Colonic mucosa (tissue), 4 donors: Measurements from ENCODE around the gene IFT22. TPM values are rescaled to one million over a fixed set of nuclear protein-coding genes. Genes with fewer than 3 reads are reported as not detected.

Experiments
- DNase-seq: peaks from one replicate; pipeline ENCODE4 v3.0.0-alpha.2; 2020
- H3K27ac ChIP-seq: fragments of 200-600 bp; one replicate; pipeline ENCODE4 v1.8.0; 2021
- H3K27me3 ChIP-seq: fragments of 200-600 bp; one replicate; pipeline ENCODE4 v1.8.0; 2021
- H3K36me3 ChIP-seq: fragments of 200-600 bp; one replicate; pipeline ENCODE4 v1.8.0; 2021
- H3K4me1 ChIP-seq: fragments of 200-600 bp; one replicate; pipeline ENCODE4 v1.8.0; 2021; ENCODE audit warnings: mild to moderate bottlenecking
- H3K4me3 ChIP-seq: fragments of 200-600 bp; one replicate; pipeline ENCODE4 v1.8.0; 2021
- H3K9ac ChIP-seq, 2 donors: one replicate each; pipeline ENCODE4 v1.7.0; 2013; ENCODE audit warnings: control low read depth in 2 of 2, low read depth in 2 of 2, low read length in 2 of 2
- H3K9me3 ChIP-seq: fragments of 200-600 bp; one replicate; pipeline ENCODE4 v1.8.0; 2021
- CTCF ChIP-seq: fragments of 200-600 bp; IDR thresholded peaks from one replicate; pipeline ENCODE4 v1.8.0; 2022; ENCODE audit warnings: antibody characterized with exemption, mild to moderate bottlenecking
- intact Hi-C: fragments of 100-400 bp; cut with DNase I; formaldehyde crosslinking; loops from one replicate; pipeline ENCODE4 v1.14.1; 2022
- total RNA-seq, 2 donors: library from RNA; stranded (reverse); fragmentation: NEBNext Ultra II Directional in 1 of 2; extraction: Animal tissue kit (Norgen Biotek cat#: 25700) in 1 of 2; gene quantifications; one replicate each; pipeline ENCODE4 v1.2.1, GENCODE V29; 2021
- donor health status: healthy.
- donor health status: DM: no; HTN: no; CAD: no.
- donor health status: DM: no; HTN: no; CAD: no.

IFT22 gene
- total RNA-seq, 2 donors from 2014 or later = 11.3 to 12.9 TPM

GRCh38 chr7:101303102-101303701 is 18.4 kb downstream of the IFT22 start:
- DNase-seq = no peak
- no peak for TF ChIP-seq CTCF
- no peak overlapping the region for H3K4me3 ChIP-seq
- no peaks in the 10 kb centered on the region for H3K36me3 ChIP-seq
- intact Hi-C loops = no loop called here
- H3K9me3 ChIP-seq = no peaks in the 10 kb centered on the region
- H3K27me3 ChIP-seq = peaks cover 52% of the 10 kb centered on the region
- no peaks in the 10 kb centered on the region for H3K4me1 ChIP-seq
- H3K27ac ChIP-seq = no peak overlapping the region
- no peak overlapping the region for H3K9ac ChIP-seq

- H3K36me3 ChIP-seq = no peaks in the 10 kb centered on the region
- TF ChIP-seq CTCF = no peak
- H3K9me3 ChIP-seq = no peaks in the 10 kb centered on the region
- no peak for DNase-seq
- no peaks in the 10 kb centered on the region for H3K4me1 ChIP-seq
- intact Hi-C loops = no loop called here
- H3K27ac ChIP-seq = no peak overlapping the region
- no peak overlapping the region for H3K4me3 ChIP-seq
- H3K9ac ChIP-seq = no peak overlapping the region
- H3K27me3 ChIP-seq = peaks cover 55% of the 10 kb centered on the region
Observed at GRCh38 chr7:101302641-101303101, 18.9 kb downstream of the IFT22 start.

- DNase-seq = no peak
- Histone ChIP-seq H3K27me3 (peaks cover 58% of the 10 kb centered on the region), H3K27ac (no peak overlapping the region), H3K4me1 (no peaks in the 10 kb centered on the region), H3K36me3 (no peaks in the 10 kb centered on the region), H3K4me3 (no peak overlapping the region), H3K9me3 (no peaks in the 10 kb centered on the region), H3K9ac (no peak overlapping the region)
- no peak for TF ChIP-seq CTCF
- intact Hi-C loops = no loop called here
Observed at GRCh38 chr7:101300465-101301376, 20.9 kb downstream of the IFT22 start.

- H3K27me3 ChIP-seq = peaks cover 58% of the 10 kb centered on the region
- H3K4me3 ChIP-seq = no peak overlapping the region
- DNase-seq = no peak
- H3K36me3 ChIP-seq = no peaks in the 10 kb centered on the region
- intact Hi-C loops = no loop called here
- H3K9me3 ChIP-seq = no peaks in the 10 kb centered on the region
- H3K27ac ChIP-seq = no peak overlapping the region
- no peak overlapping the region for H3K9ac ChIP-seq
- TF ChIP-seq CTCF = no peak
- H3K4me1 ChIP-seq = no peaks in the 10 kb centered on the region
Observed at GRCh38 chr7:101299511-101300464, 21.8 kb downstream of the IFT22 start.

- no peak for DNase-seq
- intact Hi-C loops = no loop called here
- Histone ChIP-seq H3K27me3 (peaks cover 22% of the 10 kb centered on the region), H3K9ac (no peak overlapping the region), H3K9me3 (no peaks in the 10 kb centered on the region), H3K4me3 (no peak overlapping the region), H3K36me3 (no peaks in the 10 kb centered on the region), H3K4me1 (no peaks in the 10 kb centered on the region), H3K27ac (no peak overlapping the region)
- no peak for TF ChIP-seq CTCF
Observed at GRCh38 chr7:101294832-101295121, 26.8 kb downstream of the IFT22 start.
